Kidney epithelial cell (primary cell): ENCODE measurements around the gene PCMT1. TPM values are rescaled to one million over a fixed set of nuclear protein-coding genes. Genes with fewer than 3 reads are reported as not detected.

Source experiments
- DNase-seq: peaks from one replicate; pipeline ENCODE4 v3.0.0-alpha.2; 2010; ENCODE audit warnings: low read depth
- H3K27me3 ChIP-seq: 2 replicates; pipeline ENCODE4 v1.6.0; 2011; ENCODE audit warnings: low read length; ENCODE audit not compliant: control insufficient read depth, insufficient read depth
- H3K36me3 ChIP-seq: 2 replicates; pipeline ENCODE4 v1.5.1; 2011; ENCODE audit warnings: low read length; ENCODE audit not compliant: control insufficient read depth, insufficient read depth
- H3K4me3 ChIP-seq: 2 replicates; pipeline ENCODE4 v1.5.1; 2011; ENCODE audit warnings: low read depth, mild to moderate bottlenecking, control low read depth, low read length
- total RNA-seq: library from RNA; depleted of rRNA; stranded (reverse); fragments of >200 nt; gene quantifications from 2 replicates; pipeline ENCODE4 v1.2.3, GENCODE V29; 2015
- TF ChIP-seq, protein P1 (sequence below): IDR thresholded peaks from 2 replicates; pipeline ENCODE4 v1.5.1; 2011; ENCODE audit warnings: mild to moderate bottlenecking, moderate library complexity, low read length, control low read depth, inconsistent platforms; ENCODE audit not compliant: insufficient read depth, poor library complexity, severe bottlenecking

PCMT1 gene
- total RNA-seq, 1 donor from 2014 or later, result 112 TPM

DNA sequence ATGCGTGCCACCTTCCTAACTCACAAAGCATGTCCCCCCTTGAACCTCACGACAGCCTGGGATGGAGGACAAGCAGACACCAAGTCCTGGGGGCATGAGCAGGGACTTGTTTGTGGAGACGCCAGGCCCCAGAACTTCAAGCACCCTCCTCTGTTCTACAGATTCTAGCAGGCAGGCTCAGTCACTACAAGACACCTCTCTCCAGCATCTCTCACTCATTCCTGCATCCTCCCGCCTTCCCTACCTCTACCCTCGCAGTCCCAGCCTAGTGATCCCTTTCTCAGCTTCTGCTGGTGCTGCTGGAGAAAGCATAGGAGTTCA lies 110.9 kb downstream of the PCMT1 start:
- Histone ChIP-seq H3K36me3 (no peaks in the 10 kb centered on the region), H3K4me3 (no peak overlapping the region), H3K27me3 (no peaks in the 10 kb centered on the region)
- DNase-seq, result no peak
- TF ChIP-seq, protein P1, sequence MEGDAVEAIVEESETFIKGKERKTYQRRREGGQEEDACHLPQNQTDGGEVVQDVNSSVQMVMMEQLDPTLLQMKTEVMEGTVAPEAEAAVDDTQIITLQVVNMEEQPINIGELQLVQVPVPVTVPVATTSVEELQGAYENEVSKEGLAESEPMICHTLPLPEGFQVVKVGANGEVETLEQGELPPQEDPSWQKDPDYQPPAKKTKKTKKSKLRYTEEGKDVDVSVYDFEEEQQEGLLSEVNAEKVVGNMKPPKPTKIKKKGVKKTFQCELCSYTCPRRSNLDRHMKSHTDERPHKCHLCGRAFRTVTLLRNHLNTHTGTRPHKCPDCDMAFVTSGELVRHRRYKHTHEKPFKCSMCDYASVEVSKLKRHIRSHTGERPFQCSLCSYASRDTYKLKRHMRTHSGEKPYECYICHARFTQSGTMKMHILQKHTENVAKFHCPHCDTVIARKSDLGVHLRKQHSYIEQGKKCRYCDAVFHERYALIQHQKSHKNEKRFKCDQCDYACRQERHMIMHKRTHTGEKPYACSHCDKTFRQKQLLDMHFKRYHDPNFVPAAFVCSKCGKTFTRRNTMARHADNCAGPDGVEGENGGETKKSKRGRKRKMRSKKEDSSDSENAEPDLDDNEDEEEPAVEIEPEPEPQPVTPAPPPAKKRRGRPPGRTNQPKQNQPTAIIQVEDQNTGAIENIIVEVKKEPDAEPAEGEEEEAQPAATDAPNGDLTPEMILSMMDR, result no peak

Other genes starting within 250 kb of the PCMT1 start
- 26.5 and 34.6 TPM in 2 replicates for gene PPIL4, start 203.7 kb upstream of the PCMT1 start, total RNA-seq
- gene GINM1, start 183.4 kb upstream of the PCMT1 start, total RNA-seq, result 39.1 and 42.3 TPM in 2 replicates
- 16.7 and 17.9 TPM in 2 replicates for gene KATNA1, start 101.0 kb upstream of the PCMT1 start, total RNA-seq
- 20.5 and 23.2 TPM in 2 replicates for gene LATS1, start 31.6 kb upstream of the PCMT1 start, total RNA-seq
- 26.5 and 26.9 TPM in 2 replicates for gene NUP43, start 3.2 kb upstream of the PCMT1 start, total RNA-seq
- gene LRP11, start 114.6 kb downstream of the PCMT1 start, total RNA-seq, result 34.9 and 37.9 TPM in 2 replicates
- not detected in 2 replicates for gene RAET1E, start 148.4 kb downstream of the PCMT1 start, total RNA-seq
- gene RAET1G, start 173.4 kb downstream of the PCMT1 start, total RNA-seq, result not detected in 2 replicates
- 3.5 and 6.1 TPM in 2 replicates for gene ULBP2, start 192.3 kb downstream of the PCMT1 start, total RNA-seq
- 6.0 and 7.5 TPM in 2 replicates for gene ULBP1, start 214.2 kb downstream of the PCMT1 start, total RNA-seq